Activated T-cell treated with anti-CD3 and anti-CD28 coated beads, Interleukin-2, amount 50 U/mL, for 48 hours (primary cell): ENCODE results near the gene UGT1A3.

Experiments used
- DNase-seq, 2 experiments: peaks; one replicate each; pipeline ENCODE4 v3.0.0-alpha.2; 2020

UGT1A3 gene

GRCh38 chr2:233818639-233819621, 90.1 kb downstream of the UGT1A3 start:
- no peak for DNase-seq

- no peak for DNase-seq
These were observed 91.3 kb downstream of the UGT1A3 start for GRCh38 chr2:233819884-233820773.

GRCh38 chr2:233820774-233821105, 91.9 kb downstream of the UGT1A3 start:
- no peak for DNase-seq

GRCh38 chr2:233821196-233821595, 92.4 kb downstream of the UGT1A3 start:
- DNase-seq, result no peak

GRCh38 chr2:233821709-233822100, 92.9 kb downstream of the UGT1A3 start:
- no peak for DNase-seq

GRCh38 chr2:233822101-233822771, 93.4 kb downstream of the UGT1A3 start:
- no peak for DNase-seq
